ENCODE data around the gene WDR5B. TPM values are rescaled to one million over a fixed set of nuclear protein-coding genes. Genes with fewer than 3 reads are reported as not detected.

WDR5B gene
- total RNA-seq: 8.8 TPM
- polyA plus RNA-seq (ENCODE audit: insufficient read depth, low read depth, low replicate concordance): 3.8 TPM
- long read RNA-seq, donor 1, transcript WDR5B-201 (1 exons, 3,720 nt): major isoform, 7 of 7 reads
- long read RNA-seq, donor 1, partial matches to known transcripts: 0 of 7 reads
- long read RNA-seq, donor 1, other reads (novel, unspliced or antisense): 0 of 7 reads
- long read RNA-seq, donor 2, transcript WDR5B-201 (1 exons, 3,720 nt): major isoform, 14 of 14 reads
- long read RNA-seq, donor 2, partial matches to known transcripts: 0 of 14 reads
- long read RNA-seq, donor 2, other reads (novel, unspliced or antisense): 0 of 14 reads
- long read RNA-seq, donor 3, transcript WDR5B-201 (1 exons, 3,720 nt): major isoform, 18 of 18 reads
- long read RNA-seq, donor 3, partial matches to known transcripts: 0 of 18 reads
- long read RNA-seq, donor 3, other reads (novel, unspliced or antisense): 0 of 18 reads
- long read RNA-seq, donor 4, transcript WDR5B-201 (1 exons, 3,720 nt): major isoform, 7 of 7 reads
- long read RNA-seq, donor 4, partial matches to known transcripts: 0 of 7 reads
- long read RNA-seq, donor 4, other reads (novel, unspliced or antisense): 0 of 7 reads
- long read RNA-seq, donor 5, partial matches to known transcripts: 0 of 2 reads
- long read RNA-seq, donor 5, other reads (novel, unspliced or antisense): 0 of 2 reads
- long read RNA-seq, donor 6, transcript WDR5B-201 (1 exons, 3,720 nt): major isoform, 15 of 15 reads
- long read RNA-seq, donor 6, partial matches to known transcripts: 0 of 15 reads
- long read RNA-seq, donor 6, other reads (novel, unspliced or antisense): 0 of 15 reads
- long read RNA-seq, donor 7, transcript WDR5B-201 (1 exons, 3,720 nt): major isoform, 10 of 10 reads
- long read RNA-seq, donor 7, partial matches to known transcripts: 0 of 10 reads
- long read RNA-seq, donor 7, other reads (novel, unspliced or antisense): 0 of 10 reads
- long read RNA-seq, donor 8, transcript WDR5B-201 (1 exons, 3,720 nt): major isoform, 12 of 12 reads
- long read RNA-seq, donor 8, partial matches to known transcripts: 0 of 12 reads
- long read RNA-seq, donor 8, other reads (novel, unspliced or antisense): 0 of 12 reads
- long read RNA-seq, donor 9, partial matches to known transcripts: 0 of 4 reads
- long read RNA-seq, donor 9, other reads (novel, unspliced or antisense): 0 of 4 reads
- long read RNA-seq, donor 10, partial matches to known transcripts: 0 of 4 reads
- long read RNA-seq, donor 10, other reads (novel, unspliced or antisense): 0 of 4 reads

DNA sequence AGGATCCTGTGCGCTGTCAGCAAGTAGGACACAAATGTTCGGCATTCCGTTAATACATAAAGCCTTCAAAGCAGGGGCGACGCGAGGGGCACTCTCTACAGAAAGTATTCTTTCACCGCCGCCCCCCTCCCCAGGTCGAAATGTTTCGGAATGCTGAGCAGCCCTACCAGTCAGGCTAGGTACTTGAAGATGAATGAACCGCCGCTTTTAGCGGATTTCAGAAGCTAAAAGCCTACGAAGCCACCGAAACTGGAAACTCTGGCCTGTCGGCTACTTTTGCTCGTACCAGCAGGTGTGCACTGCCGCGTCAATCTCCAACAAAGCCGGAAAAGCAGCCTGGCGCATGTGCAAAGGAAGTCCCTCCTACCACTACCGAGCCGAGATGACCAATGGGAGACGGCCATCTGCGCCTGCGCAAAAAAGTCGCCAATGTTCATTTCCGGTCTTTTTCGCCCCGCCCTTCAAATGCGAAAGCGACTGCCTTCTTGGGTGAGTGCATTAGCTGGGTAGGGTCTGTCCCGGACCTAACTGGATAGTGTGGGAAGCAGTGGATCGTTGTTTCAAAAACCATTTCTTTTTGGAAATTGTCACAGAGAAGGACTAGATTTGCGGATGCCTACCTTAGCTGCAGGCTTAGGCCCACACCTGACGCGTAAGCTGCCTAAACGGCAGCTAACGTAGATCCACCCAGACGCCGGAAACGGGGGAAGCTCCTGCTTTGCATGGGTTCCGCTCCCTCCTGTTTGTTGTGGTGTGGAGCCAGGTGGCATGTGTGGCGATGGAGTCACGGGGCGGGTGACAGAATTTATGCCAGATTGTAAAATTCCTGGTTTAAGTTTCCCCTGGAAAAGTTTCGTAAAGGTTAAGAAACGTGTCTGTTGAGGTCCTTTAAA is at the start of gene WDR5B:
WDR5B (minus strand) TSS at position 301 of the 893 bp plus-strand sequence. CDS start 534 bp downstream, outside the sequence.
- Histone ChIP-seq H3K9me3 (ENCODE audit: control insufficient read depth in 2 of 3, insufficient read depth in 1 of 3, low read length in 3 of 3) (no peaks in the 10 kb centered on the region), H3K4me3 (ENCODE audit: low read length in 3 of 3) (peak within 1 kb of the TSS; percentile 80 to 99 (median 97)), H3K4me1 (ENCODE audit: control insufficient read depth in 2 of 3, insufficient read depth in 2 of 3, low read depth in 1 of 3, low read length in 3 of 3) (peaks cover 3 to 15% (median 12%) of the 10 kb centered on the region in 3 donors), H3K27ac (ENCODE audit: low read depth in 2 of 2, low read length in 2 of 2) (peak within 1 kb of the TSS; percentile 82 to 89), H3K36me3 (ENCODE audit: control insufficient read depth in 2 of 3, insufficient read depth in 3 of 3, low read length in 3 of 3) (peaks cover 0 to under 1% (median 0%) of the 10 kb centered on the region in 3 donors), H3K9ac (ENCODE audit: low read length in 3 of 3) (peak within 1 kb of the TSS; percentile 73 to 94 (median 86)), H3K27me3 (ENCODE audit: control insufficient read depth, insufficient read depth, low read length) (no peaks in the 10 kb centered on the region)
- intact Hi-C loops (cut with DNase I): no loop called here
- no peak for TF ChIP-seq CTCF (IDR thresholded peaks at IDR 0.05; ENCODE audit: borderline replicate concordance, extremely low read depth, insufficient read depth)
- DNase-seq (peak; percentile 99), FAIRE-seq (peak; percentile 89)

DNA sequence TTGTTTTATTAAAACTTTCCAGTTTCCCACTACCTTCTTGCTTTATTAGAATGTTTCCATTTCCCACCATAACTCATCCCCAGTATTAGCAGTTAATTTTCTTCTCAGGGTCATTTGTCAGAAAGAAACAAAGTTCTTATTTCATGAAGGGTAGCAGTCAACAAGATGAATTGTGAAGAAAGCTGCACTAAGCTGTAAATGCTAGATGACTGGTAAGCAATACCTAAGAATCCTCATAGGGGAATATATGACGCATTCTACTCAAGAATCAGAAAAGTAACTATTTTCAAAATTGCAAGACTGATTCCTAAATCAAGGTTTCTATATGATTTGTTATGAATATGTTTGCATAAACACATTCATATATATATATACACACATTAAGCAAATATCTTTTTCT is 48.8 kb upstream of the WDR5B start:
- no peak overlapping the region for H3K27ac ChIP-seq (ENCODE audit: low read depth in 2 of 2, low read length in 2 of 2)
- no peak overlapping the region for H3K4me3 ChIP-seq (ENCODE audit: low read length in 3 of 3)
- no peaks in the 10 kb centered on the region for H3K9me3 ChIP-seq (ENCODE audit: control insufficient read depth in 2 of 3, insufficient read depth in 1 of 3, low read length in 3 of 3)
- H3K9ac ChIP-seq (ENCODE audit: low read length in 3 of 3): no peak overlapping the region
- H3K36me3 ChIP-seq (ENCODE audit: control insufficient read depth in 2 of 3, insufficient read depth in 3 of 3, low read length in 3 of 3): peaks cover 0 to under 1% (median 0%) of the 10 kb centered on the region in 3 donors
- TF ChIP-seq CTCF (IDR thresholded peaks at IDR 0.05; ENCODE audit: borderline replicate concordance, extremely low read depth, insufficient read depth): no peak
- H3K27me3 ChIP-seq (ENCODE audit: control insufficient read depth, insufficient read depth, low read length): no peaks in the 10 kb centered on the region
- intact Hi-C loops (cut with DNase I): no loop called here
- peaks cover 0 to 18% (median 0%) of the 10 kb centered on the region in 3 donors for H3K4me1 ChIP-seq (ENCODE audit: control insufficient read depth in 2 of 3, insufficient read depth in 2 of 3, low read depth in 1 of 3, low read length in 3 of 3)
- no peak for DNase-seq
- FAIRE-seq: no peak

DNA sequence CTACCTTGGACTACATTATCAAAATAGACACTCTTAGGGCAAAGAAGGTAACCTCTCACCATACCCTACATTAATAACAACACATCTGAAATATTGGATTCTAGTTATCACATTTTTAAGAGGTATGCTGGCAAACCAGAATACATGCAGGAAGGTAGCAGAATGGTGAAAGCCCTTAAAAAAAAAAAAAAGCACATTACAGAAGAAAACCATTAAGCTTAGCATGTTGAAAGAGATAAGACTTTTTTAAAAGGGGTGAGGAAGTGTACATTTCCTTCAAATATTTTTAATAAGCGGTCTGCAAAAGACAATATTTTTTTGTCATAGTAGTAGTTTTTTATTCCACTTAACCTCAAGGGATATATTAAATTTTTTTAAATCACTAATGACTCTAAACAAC is 46.5 kb upstream of the WDR5B start:
- H3K9ac ChIP-seq (ENCODE audit: low read length in 3 of 3): no peak overlapping the region
- no peak for TF ChIP-seq CTCF (IDR thresholded peaks at IDR 0.05; ENCODE audit: borderline replicate concordance, extremely low read depth, insufficient read depth)
- no peaks in the 10 kb centered on the region for H3K9me3 ChIP-seq (ENCODE audit: control insufficient read depth in 2 of 3, insufficient read depth in 1 of 3, low read length in 3 of 3)
- H3K4me3 ChIP-seq (ENCODE audit: low read length in 3 of 3): no peak overlapping the region
- H3K36me3 ChIP-seq (ENCODE audit: control insufficient read depth in 2 of 3, insufficient read depth in 3 of 3, low read length in 3 of 3): peaks cover under 1 to 9% (median 4%) of the 10 kb centered on the region in 3 donors
- H3K27me3 ChIP-seq (ENCODE audit: control insufficient read depth, insufficient read depth, low read length): no peaks in the 10 kb centered on the region
- no peaks in the 10 kb centered on the region for H3K4me1 ChIP-seq (ENCODE audit: control insufficient read depth in 2 of 3, insufficient read depth in 2 of 3, low read depth in 1 of 3, low read length in 3 of 3)
- H3K27ac ChIP-seq (ENCODE audit: low read depth in 2 of 2, low read length in 2 of 2): no peak overlapping the region
- intact Hi-C loops (cut with DNase I): no loop called here
- FAIRE-seq (no peak), DNase-seq (no peak)

Data from kidney (tissue), 22 donors.